BJ (cell line): Measurements from ENCODE around the gene AICDA. TPM values are rescaled to one million over a fixed set of nuclear protein-coding genes. Genes with fewer than 3 reads are reported as not detected.
"Not testable (repeated sequence)": the region's sequence is repeated elsewhere in the genome, so short reads cannot be mapped to it uniquely, and the experiment has no call there.

Experiments used
- CTCF ChIA-PET: fragments of 350-600 bp; formaldehyde crosslinking; extraction: SDS; loops from one replicate; lab custom pipeline; 2021; ENCODE audit warnings: antibody characterized with exemption, inconsistent platforms; lab: Yijun Ruan, JAX
- POLR2A ChIA-PET: fragments of 300-600 bp; sonication (Branson Sonifier 250); formaldehyde crosslinking; extraction: SDS; loops from one replicate; lab custom pipeline; 2021; ENCODE audit warnings: antibody characterized with exemption; lab: Charles Lee
- DNase-seq: peaks from one replicate; pipeline ENCODE4 v3.0.0-alpha.2; 2011; ENCODE audit warnings: low read depth
- H3K27me3 ChIP-seq: 2 replicates; pipeline ENCODE4 v1.6.0; 2011; ENCODE audit warnings: low read length; ENCODE audit not compliant: control insufficient read depth, insufficient read depth
- H3K36me3 ChIP-seq: 2 replicates; pipeline ENCODE4 v1.5.1; 2011; ENCODE audit warnings: low read length; ENCODE audit not compliant: control insufficient read depth, insufficient read depth
- H3K4me3 ChIP-seq: 2 replicates; pipeline ENCODE4 v1.5.1; 2011; ENCODE audit warnings: low read depth, mild to moderate bottlenecking, control low read depth, low read length
- CTCF ChIP-seq: IDR thresholded peaks from 2 replicates; pipeline ENCODE4 v1.5.1; 2011; ENCODE audit warnings: low read depth, mild to moderate bottlenecking, control low read depth, inconsistent platforms, low read length, moderate library complexity; ENCODE audit not compliant: insufficient read depth
- polyA plus RNA-seq: library from polyadenylated mRNA; depleted of rRNA; stranded (reverse); fragments of >200 nt; gene quantifications from 2 replicates; pipeline ENCODE4 v1.2.3, GENCODE V29; 2011

The AICDA gene
- polyA plus RNA-seq, 1 experiment, result not detected

GRCh38 chr12:8638951-8639350 lies 26.3 kb upstream of the AICDA start:
- CTCF ChIA-PET, result no interaction called here
- H3K4me3 ChIP-seq, result no peak overlapping the region
- no peak for DNase-seq
- POLR2A ChIA-PET, result no interaction called here
- H3K36me3 ChIP-seq, result no peaks in the 10 kb centered on the region
- H3K27me3 ChIP-seq, result no peaks in the 10 kb centered on the region
- no peak for TF ChIP-seq CTCF

- no peaks in the 10 kb centered on the region for H3K27me3 ChIP-seq
- H3K36me3 ChIP-seq, result no peaks in the 10 kb centered on the region
- POLR2A ChIA-PET, result no interaction called here
- no peak overlapping the region for H3K4me3 ChIP-seq
- DNase-seq, result no peak
- TF ChIP-seq CTCF, result no peak
- CTCF ChIA-PET, result no interaction called here
Measured at GRCh38 chr12:8637666-8638065, 25.0 kb upstream of the AICDA start.

- TF ChIP-seq CTCF, result no peak
- Histone ChIP-seq H3K27me3 (no peaks in the 10 kb centered on the region), H3K4me3 (no peak overlapping the region), H3K36me3 (no peaks in the 10 kb centered on the region)
- no peak for DNase-seq
- ChIA-PET POLR2A (no interaction called here), CTCF (interaction anchor here (1.4 kb wide), 1 partner anchor 11 kb away, joined by 4 read pairs; no protein-coding TSS in a partner anchor)
Measured at GRCh38 chr12:8637244-8637643, 24.6 kb upstream of the AICDA start.

- CTCF ChIA-PET, result interaction anchor here (1.4 kb wide), 1 partner anchor 11 kb away, joined by 4 read pairs; no protein-coding TSS in a partner anchor
- DNase-seq, result no peak
- POLR2A ChIA-PET, result no interaction called here
- no peak overlapping the region for H3K4me3 ChIP-seq
- TF ChIP-seq CTCF, result no peak
- no peaks in the 10 kb centered on the region for H3K36me3 ChIP-seq
- no peaks in the 10 kb centered on the region for H3K27me3 ChIP-seq
Measured at GRCh38 chr12:8636581-8636980, 23.9 kb upstream of the AICDA start.

- H3K27me3 ChIP-seq, DNase-seq, POLR2A ChIA-PET, H3K36me3 ChIP-seq, H3K4me3 ChIP-seq: not testable (repeated sequence)
- CTCF ChIA-PET, result interaction anchor here (1.4 kb wide), 1 partner anchor 12 kb away, joined by 4 read pairs; no protein-coding TSS in a partner anchor
Measured at GRCh38 chr12:8636007-8636346, 23.3 kb upstream of the AICDA start.

- CTCF ChIA-PET, POLR2A ChIA-PET, H3K36me3 ChIP-seq, DNase-seq, H3K4me3 ChIP-seq, H3K27me3 ChIP-seq: not testable (repeated sequence)
Measured at GRCh38 chr12:8635342-8636006, 22.8 kb upstream of the AICDA start.
